HG02970 (cell line): ENCODE results near the gene IGSF8.

Source experiments
- ATAC-seq: cut with Tn5 transposase; IDR thresholded peaks from one replicate; pipeline ENCODE4 v1.9.1; 2021; ENCODE audit warnings: mild to moderate bottlenecking, moderate library complexity, moderate number of reproducible peaks; ENCODE audit not compliant: unreplicated experiment, low FRiP score

IGSF8 gene

DNA sequence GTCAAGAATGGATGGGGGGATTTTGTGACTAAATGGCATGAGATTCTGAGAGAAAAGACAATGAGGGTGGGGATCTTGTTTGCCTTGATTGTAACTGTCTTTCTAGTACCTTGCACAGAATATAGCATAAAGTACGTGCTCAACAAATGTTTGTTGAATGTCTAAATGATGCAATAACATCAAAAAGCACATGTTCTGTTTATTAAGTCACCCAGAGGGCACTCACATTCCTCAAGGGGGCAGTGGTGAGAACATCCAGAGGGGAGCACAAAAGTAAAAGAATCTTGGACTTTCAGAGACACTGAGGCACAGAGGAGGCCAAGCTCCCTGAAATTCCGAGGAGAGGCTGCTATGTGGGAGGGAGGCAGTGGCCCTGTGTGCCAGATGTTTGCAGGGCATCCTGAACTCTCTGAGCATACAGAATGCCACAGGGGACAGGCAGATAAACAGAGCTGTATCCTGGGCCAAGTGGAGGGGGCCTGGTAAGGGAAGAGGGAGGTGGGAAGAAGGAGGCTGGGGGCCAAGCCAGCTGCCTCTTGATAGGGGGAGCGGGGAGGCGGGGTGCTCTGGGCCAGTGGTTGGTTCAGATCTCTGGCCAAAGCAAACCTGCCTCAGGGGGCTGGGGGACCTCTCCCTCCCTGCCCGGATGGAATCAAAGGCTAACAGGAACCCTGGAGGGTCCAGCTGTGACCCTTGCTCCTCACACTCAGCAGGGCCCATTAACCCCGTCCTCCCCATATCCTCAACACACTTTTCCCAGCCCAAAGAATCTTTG, 10.7 kb upstream of the IGSF8 start:
- no peak for ATAC-seq

DNA sequence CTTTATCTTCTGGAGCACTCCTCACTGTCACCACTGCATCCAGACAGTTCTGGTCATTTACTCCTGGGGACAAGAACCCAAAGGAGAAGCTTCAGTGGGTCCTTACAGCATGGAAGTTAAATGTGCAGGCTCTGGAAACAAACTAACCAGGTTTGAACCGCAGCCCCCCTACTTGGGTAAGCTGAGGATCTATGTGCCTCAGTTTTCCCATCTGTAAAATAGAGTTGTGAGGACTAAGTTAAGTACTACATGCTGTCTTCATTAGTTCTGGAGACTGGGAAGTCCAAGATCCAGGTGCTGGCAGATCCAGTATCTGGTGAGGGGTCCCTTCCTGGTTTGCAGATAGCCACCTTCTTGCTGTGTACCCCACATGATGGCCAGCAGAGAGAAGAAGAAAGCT, 9.1 kb upstream of the IGSF8 start:
- ATAC-seq = no peak

- no peak for ATAC-seq
Measured at GRCh38 chr1:160105155-160105554, 6.7 kb upstream of the IGSF8 start.

DNA sequence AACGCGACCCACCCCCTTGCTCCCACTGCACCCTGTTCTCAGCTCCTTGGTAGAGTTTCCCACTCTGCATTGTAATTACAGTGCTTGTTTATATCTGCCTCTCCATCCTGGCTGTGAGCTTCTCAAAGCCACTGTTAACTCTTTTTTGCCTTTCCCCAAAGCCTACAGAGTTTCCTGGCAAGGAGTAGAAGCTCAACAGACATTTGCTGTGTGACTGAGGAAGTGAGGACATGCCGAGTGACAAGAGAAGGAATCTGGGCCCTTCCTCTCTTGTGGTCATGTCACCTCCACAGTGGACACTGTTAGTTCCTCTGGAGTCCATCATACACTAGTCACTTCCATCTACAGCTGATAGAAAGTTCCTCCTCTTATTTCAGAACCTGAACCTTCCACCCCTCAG, 6.1 kb upstream of the IGSF8 start:
- ATAC-seq = no peak

DNA sequence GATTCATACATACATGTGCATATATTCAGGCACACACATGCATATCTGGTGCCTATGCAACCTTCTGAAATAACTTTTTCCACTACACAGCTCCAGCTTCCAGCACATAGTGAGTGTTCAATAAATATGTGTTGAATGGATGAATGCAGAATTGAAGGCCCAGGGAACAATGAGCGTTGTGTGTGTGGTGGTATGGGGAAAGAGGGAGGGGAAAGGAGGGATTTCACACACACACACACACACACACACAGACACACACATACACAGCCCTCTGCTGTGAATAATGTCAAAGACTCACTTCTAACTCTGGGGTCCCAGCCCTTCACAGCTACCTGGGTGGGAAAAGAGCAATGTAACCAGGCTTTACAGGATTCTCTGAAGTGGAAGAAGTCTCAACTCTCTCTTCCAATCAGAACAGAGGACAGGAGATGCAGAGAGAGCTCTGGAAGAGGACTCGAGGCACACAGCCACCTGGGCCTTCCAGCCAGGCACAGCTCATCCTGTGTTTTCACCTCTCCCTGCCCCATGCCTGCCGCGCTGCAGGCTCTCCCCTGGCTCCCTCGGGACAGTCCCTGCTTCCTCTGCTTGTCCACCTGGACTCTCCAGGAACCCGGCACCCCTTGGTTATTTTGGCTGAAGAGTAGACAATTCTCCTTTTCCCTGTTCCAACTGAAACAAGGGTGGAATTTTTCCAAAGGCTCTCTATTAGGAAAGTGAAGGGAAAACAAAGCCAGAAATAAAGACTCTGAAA, 5.4 kb upstream of the IGSF8 start:
- no peak for ATAC-seq

DNA sequence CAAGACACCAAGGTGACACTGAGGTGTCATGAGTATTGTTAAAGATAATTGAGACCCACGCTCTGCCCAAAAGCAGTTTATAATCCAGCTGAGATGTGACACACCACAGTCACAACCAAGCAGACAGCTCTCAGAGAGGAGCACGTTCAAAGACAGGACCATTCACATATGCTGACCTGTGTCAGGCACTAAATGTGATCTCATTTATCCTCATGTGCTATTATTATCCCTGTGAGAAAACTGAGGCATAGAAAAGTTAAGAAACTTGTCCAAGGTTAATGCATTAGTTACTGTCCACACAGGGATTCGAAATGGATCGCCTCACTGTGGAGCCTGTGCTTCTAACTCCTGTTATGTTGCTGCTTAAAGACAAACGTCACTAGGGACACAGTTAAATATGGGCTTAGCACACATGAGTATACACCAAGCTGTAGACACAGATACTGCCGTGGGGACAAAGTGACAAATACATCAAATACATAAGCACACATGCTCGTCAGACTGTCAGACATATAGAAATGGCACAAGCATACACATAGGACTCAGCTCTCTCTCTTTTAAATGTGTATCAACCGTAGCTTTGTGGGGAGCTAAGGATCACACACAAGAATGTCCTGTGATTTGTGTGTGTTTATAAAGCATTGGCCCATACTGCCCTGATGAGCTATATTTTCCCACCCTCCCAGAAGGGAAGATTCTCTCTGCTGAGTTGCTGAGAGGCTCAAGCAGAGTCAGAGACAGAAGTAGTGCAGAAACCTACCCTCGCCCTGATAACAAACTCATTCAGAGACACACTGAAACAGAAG, 3.5 kb upstream of the IGSF8 start:
- ATAC-seq = no peak

- ATAC-seq = no peak
Measured at GRCh38 chr1:160101037-160101716, 2.8 kb upstream of the IGSF8 start.

DNA sequence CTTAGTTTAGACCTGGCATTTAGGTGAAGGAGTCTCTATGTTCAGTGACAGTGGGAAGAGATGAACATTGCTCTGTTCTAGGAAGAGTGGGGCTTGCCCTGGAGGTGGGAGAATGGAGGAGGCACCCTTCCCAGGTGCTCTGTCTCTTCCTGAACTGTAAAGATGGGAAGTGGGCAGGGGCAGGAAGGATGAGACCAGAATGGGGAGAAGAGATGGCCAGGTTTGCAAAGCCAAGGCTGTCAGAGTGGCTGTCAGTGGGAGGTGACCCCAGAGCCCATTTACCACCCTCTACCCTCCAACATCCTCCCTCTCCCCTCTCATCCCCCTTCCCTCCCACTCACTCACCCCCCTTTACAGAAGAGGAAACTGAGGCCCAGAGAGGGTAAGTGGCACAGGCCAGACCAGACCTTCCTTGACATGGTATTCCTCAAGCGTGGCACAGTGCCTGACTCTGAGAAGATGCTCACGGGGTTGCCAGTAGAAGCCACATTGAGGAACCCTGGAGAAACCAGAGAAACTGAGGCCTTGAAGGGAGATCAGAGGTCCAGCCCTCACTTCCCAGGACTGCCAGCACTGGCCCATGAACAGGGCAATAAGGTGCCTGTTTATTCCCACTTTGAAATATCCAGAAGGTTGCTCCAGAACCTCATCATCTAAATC, 1.4 kb upstream of the IGSF8 start:
- ATAC-seq = no peak

DNA sequence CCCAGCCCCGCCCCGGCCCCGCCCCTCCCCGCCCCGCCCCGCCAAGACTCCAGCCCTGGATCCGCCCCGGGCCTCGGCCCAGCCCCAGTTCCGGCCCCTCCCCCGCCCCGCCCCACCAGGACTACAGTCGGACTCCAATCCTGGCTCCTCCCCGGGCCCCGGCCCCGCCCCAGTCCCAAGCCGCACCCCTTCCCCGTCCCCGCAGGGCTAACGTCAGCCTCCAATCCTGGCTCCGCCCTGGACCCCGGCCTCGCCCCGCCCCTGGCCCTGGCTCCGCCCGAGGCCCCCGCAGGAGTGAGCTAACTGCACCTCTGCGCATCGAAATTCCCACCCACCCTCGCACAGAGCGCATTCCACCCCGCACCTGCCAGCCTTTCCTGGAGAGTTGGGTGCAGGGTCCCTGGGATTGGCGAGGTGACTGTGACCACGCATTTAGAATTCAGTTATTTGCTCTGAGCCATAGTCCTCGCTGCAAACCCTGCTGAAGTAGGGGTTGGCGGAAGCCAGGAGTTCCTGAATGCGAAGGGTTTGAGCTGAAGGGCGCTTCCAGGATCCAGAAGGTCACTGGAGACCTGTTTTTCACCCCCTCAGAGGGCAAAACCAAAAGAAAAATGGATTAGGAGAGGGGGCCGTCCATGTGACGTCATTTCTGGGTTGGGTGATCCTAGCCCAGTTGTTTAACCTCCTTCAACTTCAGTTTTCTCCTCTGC, 588 bp upstream of the IGSF8 start:
- peak; percentile 85 for ATAC-seq

DNA sequence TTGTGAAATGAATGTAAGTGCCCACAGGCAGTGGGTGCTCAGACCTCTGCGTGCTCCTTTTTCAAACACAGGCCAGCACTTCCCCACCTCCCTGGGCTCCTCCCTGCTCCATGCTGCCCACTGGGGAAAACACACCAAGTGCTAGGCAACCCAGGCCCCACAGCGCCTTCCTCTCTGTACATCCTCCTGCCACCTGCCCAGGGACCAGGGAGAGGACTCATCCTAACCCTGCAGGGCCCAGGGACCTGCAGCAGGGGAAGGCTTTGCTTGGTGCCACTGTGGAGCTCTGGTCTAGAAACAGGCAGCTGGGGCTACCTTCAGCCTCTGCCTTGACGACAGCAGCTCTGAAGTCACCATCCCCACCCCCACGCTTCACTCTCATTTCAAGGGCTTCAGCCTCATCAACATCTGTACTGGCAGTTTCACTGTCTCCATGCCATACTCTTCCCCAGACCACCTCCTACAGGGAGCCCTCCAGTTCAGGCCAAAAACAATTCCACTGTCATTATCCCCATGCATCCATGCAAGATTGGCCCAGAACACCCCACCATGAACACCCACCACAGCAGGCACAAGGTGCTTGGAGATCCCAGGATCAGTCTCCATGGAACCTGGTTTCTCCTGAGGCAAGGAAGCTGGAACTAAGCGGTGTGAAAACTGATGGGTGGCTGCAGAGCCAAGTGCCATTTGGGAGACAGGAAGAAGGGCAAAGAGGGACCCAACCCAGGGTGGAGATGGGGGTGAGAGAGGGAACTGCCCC, 1.1 kb downstream of the IGSF8 start:
- ATAC-seq = no peak

GRCh38 chr1:160096274-160097116, 1.9 kb downstream of the IGSF8 start:
- ATAC-seq = no peak

DNA sequence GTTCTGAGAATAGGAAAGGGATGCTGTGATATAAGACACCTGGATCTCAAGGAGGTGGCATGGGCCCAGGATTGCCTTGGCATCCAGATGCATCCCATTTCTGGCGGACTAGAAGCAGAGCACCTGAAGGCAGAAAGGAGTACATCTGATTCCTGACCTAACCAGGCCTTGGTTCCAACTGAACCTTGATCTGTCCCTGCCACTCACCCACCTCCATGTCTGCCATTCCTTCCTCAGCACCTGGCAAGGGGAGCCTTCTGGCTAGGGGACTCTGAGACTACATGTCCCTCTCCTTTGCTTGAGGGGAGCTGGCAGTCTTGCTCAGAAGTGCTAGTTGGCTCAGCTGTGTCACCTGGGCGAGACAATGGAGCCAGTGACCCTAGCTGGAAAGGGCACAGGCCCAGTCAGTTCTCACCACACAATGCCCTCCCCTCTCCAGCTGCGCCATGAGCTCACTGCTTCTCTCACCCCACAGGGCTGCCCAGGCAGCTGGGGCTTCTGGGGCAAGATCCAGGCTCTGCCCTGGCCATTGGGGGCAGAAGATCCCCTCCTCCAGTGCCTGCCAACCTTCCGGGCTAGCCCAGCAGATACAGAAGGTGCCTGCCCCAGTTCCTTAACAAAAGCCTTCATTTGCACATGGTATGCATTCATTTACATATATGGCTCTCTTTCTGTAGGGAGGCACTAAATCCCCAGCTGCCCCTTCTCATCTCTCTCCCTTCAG, 2.9 kb downstream of the IGSF8 start:
- ATAC-seq = no peak

DNA sequence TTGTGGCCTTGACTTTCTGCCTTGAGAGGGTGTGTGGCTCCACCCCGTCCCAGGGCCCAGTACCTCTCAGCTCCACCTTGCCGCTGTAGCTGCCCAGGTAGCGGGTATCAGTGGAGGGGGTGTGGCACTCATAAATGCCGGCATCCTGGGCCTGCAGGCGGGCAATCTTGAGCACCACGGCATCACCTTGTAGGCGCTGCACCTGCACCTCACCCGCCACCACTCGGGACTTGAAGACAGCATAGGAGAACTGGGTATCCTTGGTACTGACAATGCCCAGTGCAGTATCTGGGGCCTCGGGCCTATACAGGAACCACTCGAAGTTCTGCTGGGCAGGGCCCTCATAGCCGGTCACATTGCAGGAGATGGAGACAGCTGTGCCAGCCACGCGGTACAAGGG, 3.6 kb downstream of the IGSF8 start:
- ATAC-seq = no peak

DNA sequence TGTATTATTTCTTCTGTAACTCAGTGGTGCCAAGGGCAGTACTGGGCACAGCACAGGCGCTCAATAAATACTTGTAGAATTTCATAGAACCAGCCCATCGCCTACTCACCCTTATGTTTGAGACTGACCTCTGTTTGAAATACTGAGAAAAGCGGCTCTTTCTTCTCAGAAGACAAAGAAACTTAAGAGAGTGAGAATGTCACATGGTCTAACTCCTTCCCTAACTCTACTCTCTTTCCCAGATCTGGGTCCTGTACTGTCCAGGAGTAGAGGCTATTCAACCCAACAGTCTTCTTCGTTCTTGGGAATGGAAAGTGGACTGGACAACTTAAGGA, 4.2 kb downstream of the IGSF8 start:
- ATAC-seq = no peak

GRCh38 chr1:160093624-160094290, 4.7 kb downstream of the IGSF8 start:
- no peak for ATAC-seq

DNA sequence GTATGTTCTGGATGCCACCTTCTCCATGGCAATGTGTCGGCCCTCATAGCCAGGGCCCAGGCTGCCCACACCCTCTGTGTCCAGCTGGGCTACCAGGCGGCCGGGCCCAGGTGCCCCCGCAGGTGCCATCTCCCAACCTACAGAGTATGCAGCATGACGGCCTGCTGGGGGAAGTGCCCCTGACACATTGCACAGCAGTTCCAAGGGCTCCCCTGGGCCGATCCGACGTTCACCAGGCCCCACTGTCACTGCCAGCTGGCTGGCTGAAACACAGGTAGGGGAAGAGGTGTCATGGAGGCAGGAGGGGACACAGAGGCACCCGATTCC, 5.4 kb downstream of the IGSF8 start:
- no peak for ATAC-seq
